Gastrocnemius medialis (tissue), 4 donors: ENCODE results near the gene MYCN. TPM values are rescaled to one million over a fixed set of nuclear protein-coding genes. Genes with fewer than 3 reads are reported as not detected.
A peak's percentile ranks its signal among the peaks of the same experiment; 100 is the strongest.

Experiments
- ATAC-seq, 2 donors: fragments of 150-250 bp; one replicate each; pipeline ENCODE4 v1.9.1; 2016
- DNase-seq, 2 donors: peaks; one replicate each; pipeline ENCODE4 v3.0.0-alpha.2; 2019
- H3K27ac ChIP-seq, 4 donors: fragments of 200-600 bp; sonication (generic); 1 replicate in 1 of 4; 2 replicates in 3 of 4; pipeline ENCODE4 v1.5.1; 2016 to 2018; ENCODE audit warnings: mild to moderate bottlenecking in 2 of 4, moderate library complexity in 1 of 4
- H3K27me3 ChIP-seq, 3 donors: fragments of 200-600 bp; sonication (generic) in 2 of 3; 1 replicate in 1 of 3; 2 replicates in 2 of 3; pipeline versions ENCODE4 v1.5.1 to v1.6.0; 2016 to 2019; ENCODE audit warnings: mild to moderate bottlenecking in 1 of 3, moderate library complexity in 1 of 3
- H3K36me3 ChIP-seq, 2 donors: fragments of 200-600 bp; sonication (generic) in 1 of 2; one replicate each; pipeline ENCODE4 v1.5.1; 2017 to 2018
- H3K4me1 ChIP-seq, 2 donors: fragments of 200-600 bp; sonication (generic) in 1 of 2; one replicate each; pipeline ENCODE4 v1.5.1; 2016 to 2017; ENCODE audit warnings: mild to moderate bottlenecking in 2 of 2
- H3K4me3 ChIP-seq, 4 donors: fragments of 200-600 bp; sonication (generic) in 3 of 4; 1 replicate in 1 of 4; 2 replicates in 3 of 4; pipeline ENCODE4 v1.5.1; 2016 to 2019; ENCODE audit warnings: mild to moderate bottlenecking in 2 of 4
- H3K9me3 ChIP-seq, 3 donors: fragments of 200-600 bp; sonication (generic) in 2 of 3; 1 replicate in 1 of 3; 2 replicates in 2 of 3; pipeline ENCODE4 v1.5.1; 2016 to 2019
- POLR2A ChIP-seq, 2 donors: fragments of 450-650 bp; IDR thresholded peaks; one replicate each; pipeline ENCODE4 v1.6.1; 2017; ENCODE audit warnings: antibody characterized with exemption in 2 of 2, mild to moderate bottlenecking in 2 of 2, moderate library complexity in 2 of 2
- in situ Hi-C, 4 donors: fragments of 200-750 bp; cut with MboI; loops; one replicate each; pipeline versions ENCODE4 v1.15.0 to v1.8.0; 2017; ENCODE audit warnings: low sequenced_read_pairs in 4 of 4
- intact Hi-C: fragments of 100-400 bp; cut with DNase I; formaldehyde crosslinking; loops from one replicate; pipeline ENCODE4 v1.15.1; 2023; ENCODE audit warnings: low total_unique reads
- total RNA-seq, 4 donors: library from RNA; depleted of rRNA; stranded (reverse); fragments of >200 nt; gene quantifications; one replicate each; pipeline versions ENCODE4 v1.1.0 to v1.2.3, GENCODE V29; 2016
- TF ChIP-seq, protein P1 (sequence below), 5 experiments: fragments of 450-650 bp in 3 of 5; fragments of 200-600 bp in 2 of 5; sonication (generic) in 2 of 5; IDR thresholded peaks in 4 of 5; conservative IDR thresholded peaks in 1 of 5; 1 replicate in 4 of 5; 2 replicates in 1 of 5; pipeline ENCODE4 v1.5.1; 2016 to 2019; ENCODE audit warnings: antibody characterized with exemption in 5 of 5, mild to moderate bottlenecking in 3 of 5, moderate library complexity in 3 of 5

Gene MYCN
- total RNA-seq, 4 donors from 2014 or later: 0.17 to 0.25 TPM; not detected in 2

DNA sequence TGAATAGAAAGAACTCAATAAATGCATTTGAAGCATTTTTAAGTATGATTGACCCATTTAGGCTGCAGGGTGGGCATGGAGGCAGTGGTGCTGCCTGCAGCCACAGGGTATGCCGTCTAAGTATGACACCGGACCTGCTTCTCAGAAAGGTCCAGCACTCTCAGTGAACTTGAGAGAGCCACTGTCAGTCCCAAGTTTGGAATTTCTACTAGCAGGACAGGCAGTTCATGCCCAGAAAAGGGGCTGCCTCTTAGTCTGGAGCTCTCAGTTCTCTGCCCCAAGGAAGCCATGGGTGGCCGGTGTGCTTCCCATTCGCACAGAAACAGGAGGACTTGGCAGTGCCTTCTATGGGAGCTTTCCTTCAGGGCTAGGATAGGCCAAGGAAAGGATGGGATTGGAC lies 24.0 kb upstream of the MYCN start:
- H3K4me3 ChIP-seq: no peak overlapping the region
- no peak for ATAC-seq
- intact Hi-C loops: no loop called here
- no peak for DNase-seq
- no peaks in the 10 kb centered on the region for H3K27me3 ChIP-seq
- peaks cover 36 to 45% of the 10 kb centered on the region in 2 donors for H3K4me1 ChIP-seq
- in situ Hi-C loops: no loop called here
- peak overlapping the region in 1 of 4 donors; percentile 66 for H3K27ac ChIP-seq
- no peaks in the 10 kb centered on the region for H3K9me3 ChIP-seq
- TF ChIP-seq POLR2A (IDR thresholded peaks at IDR 0.05): no peak
- TF ChIP-seq, protein P1, sequence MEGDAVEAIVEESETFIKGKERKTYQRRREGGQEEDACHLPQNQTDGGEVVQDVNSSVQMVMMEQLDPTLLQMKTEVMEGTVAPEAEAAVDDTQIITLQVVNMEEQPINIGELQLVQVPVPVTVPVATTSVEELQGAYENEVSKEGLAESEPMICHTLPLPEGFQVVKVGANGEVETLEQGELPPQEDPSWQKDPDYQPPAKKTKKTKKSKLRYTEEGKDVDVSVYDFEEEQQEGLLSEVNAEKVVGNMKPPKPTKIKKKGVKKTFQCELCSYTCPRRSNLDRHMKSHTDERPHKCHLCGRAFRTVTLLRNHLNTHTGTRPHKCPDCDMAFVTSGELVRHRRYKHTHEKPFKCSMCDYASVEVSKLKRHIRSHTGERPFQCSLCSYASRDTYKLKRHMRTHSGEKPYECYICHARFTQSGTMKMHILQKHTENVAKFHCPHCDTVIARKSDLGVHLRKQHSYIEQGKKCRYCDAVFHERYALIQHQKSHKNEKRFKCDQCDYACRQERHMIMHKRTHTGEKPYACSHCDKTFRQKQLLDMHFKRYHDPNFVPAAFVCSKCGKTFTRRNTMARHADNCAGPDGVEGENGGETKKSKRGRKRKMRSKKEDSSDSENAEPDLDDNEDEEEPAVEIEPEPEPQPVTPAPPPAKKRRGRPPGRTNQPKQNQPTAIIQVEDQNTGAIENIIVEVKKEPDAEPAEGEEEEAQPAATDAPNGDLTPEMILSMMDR (IDR thresholded peaks at IDR 0.05 in 4 of 5, conservative IDR thresholded peaks at IDR 0.05 in 1 of 5): no peak
- H3K36me3 ChIP-seq: no peaks in the 10 kb centered on the region

DNA sequence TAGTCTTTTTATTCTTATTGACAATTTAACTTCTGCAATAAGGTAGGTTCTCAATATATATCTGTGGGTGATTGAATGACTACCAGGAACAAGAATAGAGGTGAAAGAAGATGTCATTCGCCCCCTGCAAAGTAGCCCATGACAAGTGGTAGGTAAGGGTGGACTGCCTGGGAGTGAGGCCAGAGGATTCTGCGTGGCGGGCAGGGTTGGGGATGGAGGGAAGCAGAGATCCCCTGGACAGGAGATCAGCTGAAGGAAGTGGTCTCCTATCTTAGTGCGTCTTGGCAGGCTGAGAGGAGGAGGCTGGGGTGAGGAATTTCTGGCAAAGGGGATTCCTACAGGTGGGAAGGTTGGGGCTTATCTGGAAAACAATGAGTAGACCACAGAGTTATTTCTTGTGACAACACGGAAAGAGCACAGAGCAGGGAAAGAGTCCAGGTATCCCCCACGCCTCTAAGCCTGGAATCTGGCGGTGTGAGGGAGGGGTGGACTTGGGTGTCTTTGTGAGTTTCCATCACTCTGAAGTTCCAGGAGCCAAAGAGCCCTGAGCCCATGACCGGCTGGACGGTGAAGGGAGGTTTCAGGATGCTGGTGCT lies 21.5 kb upstream of the MYCN start:
- intact Hi-C loops: no loop called here
- H3K27me3 ChIP-seq: no peaks in the 10 kb centered on the region
- H3K36me3 ChIP-seq: no peaks in the 10 kb centered on the region
- H3K4me1 ChIP-seq: peaks cover 26 to 29% of the 10 kb centered on the region in 2 donors
- no peak for TF ChIP-seq POLR2A (IDR thresholded peaks at IDR 0.05)
- TF ChIP-seq, protein P1 (IDR thresholded peaks at IDR 0.05 in 4 of 5, conservative IDR thresholded peaks at IDR 0.05 in 1 of 5): no peak
- H3K27ac ChIP-seq: no peak overlapping the region
- H3K4me3 ChIP-seq: no peak overlapping the region
- ATAC-seq (no peak), DNase-seq (no peak)
- H3K9me3 ChIP-seq: no peaks in the 10 kb centered on the region
- in situ Hi-C loops: no loop called here

DNA sequence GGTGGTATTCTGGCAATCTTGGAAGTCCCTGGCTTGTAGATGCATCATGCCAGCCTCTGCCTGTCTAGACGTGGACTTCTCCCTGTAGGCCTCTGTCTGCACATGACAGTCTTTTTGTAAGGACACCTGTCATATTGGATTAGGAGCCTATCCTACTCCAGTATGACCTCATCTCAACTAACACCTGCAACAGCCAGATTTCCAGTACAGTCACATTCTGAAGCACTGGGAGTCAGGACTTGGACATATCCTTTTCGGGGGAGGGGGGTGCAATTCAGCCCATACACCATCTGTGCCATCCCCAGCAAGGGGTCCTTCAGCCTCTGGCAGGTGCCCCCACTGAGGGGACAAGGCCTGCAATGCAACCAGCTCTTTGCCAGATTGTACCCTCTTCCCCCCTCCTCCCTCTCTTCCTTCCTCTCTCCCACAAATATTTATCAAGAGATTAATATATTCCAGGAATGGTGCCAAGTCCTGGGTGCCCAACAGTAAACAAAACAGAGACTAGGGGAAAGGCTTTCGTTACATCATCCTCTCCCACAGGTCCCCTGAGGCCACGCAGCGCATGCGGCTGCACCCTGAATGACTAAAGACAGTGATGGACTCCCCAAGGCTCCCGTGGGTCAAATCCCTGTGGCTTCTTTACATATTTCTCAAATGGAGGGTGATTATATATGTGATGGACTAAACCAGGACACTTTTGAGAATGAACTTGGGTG lies 20.5 kb upstream of the MYCN start:
- TF ChIP-seq, protein P1 (IDR thresholded peaks at IDR 0.05 in 4 of 5, conservative IDR thresholded peaks at IDR 0.05 in 1 of 5): no peak
- no peak for TF ChIP-seq POLR2A (IDR thresholded peaks at IDR 0.05)
- Histone ChIP-seq H3K4me3 (no peak overlapping the region), H3K27me3 (no peaks in the 10 kb centered on the region), H3K36me3 (no peaks in the 10 kb centered on the region), H3K27ac (no peak overlapping the region), H3K4me1 (peaks cover 17 to 23% of the 10 kb centered on the region in 2 donors), H3K9me3 (no peaks in the 10 kb centered on the region)
- in situ Hi-C loops (no loop called here), intact Hi-C loops (no loop called here)
- DNase-seq (no peak), ATAC-seq (no peak)

DNA sequence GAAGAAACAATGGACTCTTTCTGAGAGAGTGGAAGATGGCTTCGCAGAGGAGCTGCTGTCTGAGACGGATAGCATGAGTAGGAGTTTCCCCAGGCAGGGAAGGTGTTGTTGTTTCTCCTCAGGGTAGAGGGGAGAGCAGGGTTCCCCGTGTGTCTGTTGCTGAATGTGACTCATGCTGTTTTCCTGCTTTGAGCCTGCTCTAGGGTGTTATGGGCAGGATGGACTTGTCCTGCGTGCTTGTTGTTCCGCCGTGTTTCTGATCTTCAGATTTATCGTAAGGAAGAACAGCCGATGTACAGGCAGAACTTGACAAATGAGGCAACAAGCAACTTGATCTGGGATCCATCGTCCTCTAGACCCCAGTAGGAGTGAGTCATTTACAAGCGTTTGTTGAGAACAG lies 19.7 kb upstream of the MYCN start:
- H3K9me3 ChIP-seq: no peaks in the 10 kb centered on the region
- no peaks in the 10 kb centered on the region for H3K27me3 ChIP-seq
- intact Hi-C loops: no loop called here
- in situ Hi-C loops: no loop called here
- H3K4me3 ChIP-seq: no peak overlapping the region
- ATAC-seq (no peak), DNase-seq (no peak)
- no peak for TF ChIP-seq POLR2A (IDR thresholded peaks at IDR 0.05)
- TF ChIP-seq, protein P1 (IDR thresholded peaks at IDR 0.05 in 4 of 5, conservative IDR thresholded peaks at IDR 0.05 in 1 of 5): no peak
- H3K27ac ChIP-seq: no peak overlapping the region
- no peaks in the 10 kb centered on the region for H3K36me3 ChIP-seq
- H3K4me1 ChIP-seq: peaks cover 9 to 16% of the 10 kb centered on the region in 2 donors
